Ovary (tissue), 9 donors: ENCODE measurements around the gene JAK1. TPM values are rescaled to one million over a fixed set of nuclear protein-coding genes. Genes with fewer than 3 reads are reported as not detected.

Experiments used
- DNase-seq, 5 donors: peaks; one replicate each; pipeline ENCODE4 v3.0.0-alpha.2; 2019 to 2020
- H3K27ac ChIP-seq, 2 donors: fragments of 200-600 bp; one replicate each; pipeline versions ENCODE4 v1.5.1 to v1.8.0; 2019 to 2022
- H3K27me3 ChIP-seq: fragments of 200-600 bp; one replicate; pipeline ENCODE4 v1.8.0; 2022
- H3K36me3 ChIP-seq: fragments of 200-600 bp; sonication (generic); one replicate; pipeline ENCODE4 v1.5.1; 2019
- H3K4me1 ChIP-seq: one replicate; pipeline ENCODE4 v1.8.1; 2013; ENCODE audit warnings: mild to moderate bottlenecking, moderate library complexity; ENCODE audit not compliant: insufficient read depth
- H3K4me3 ChIP-seq: fragments of 200-600 bp; sonication (generic); one replicate; pipeline ENCODE4 v1.5.1; 2017
- H3K9me3 ChIP-seq, 2 donors: fragments of 200-600 bp in 1 of 2; sonication (generic) in 1 of 2; one replicate each; pipeline versions ENCODE4 v1.5.1 to v1.8.1; 2013 to 2019; ENCODE audit warnings: mild to moderate bottlenecking in 1 of 2, moderate library complexity in 1 of 2
- EP300 ChIP-seq: sonication (generic); formaldehyde crosslinking; IDR thresholded peaks from one replicate; pipeline ENCODE4 v1.6.1; 2017; ENCODE audit warnings: antibody characterized with exemption
- POLR2A ChIP-seq: fragments of 450-650 bp; IDR thresholded peaks from one replicate; pipeline ENCODE4 v1.6.1; 2017; ENCODE audit warnings: antibody characterized with exemption, mild to moderate bottlenecking, moderate library complexity
- WGBS, 3 donors: extraction: QIAGEN DNeasy Blood & Tissue Kit in 1 of 3; methylation state at CpG; one replicate each; pipeline versions ENCODE4 v1.1.5 to v1.1.7; 2013 to 2017; 5-methylcytosine and 5-hydroxymethylcytosine counted together
- intact Hi-C, 4 donors: fragments of 100-400 bp; cut with DNase I; formaldehyde crosslinking; loops; one replicate each; pipeline versions ENCODE4 v1.11.0 to v1.15.1; 2022 to 2023
- polyA plus RNA-seq, 2 donors: library from polyadenylated mRNA; stranded (reverse); fragments of 200-250 nt in 1 of 2; fragments of 350-450 nt in 1 of 2; fragmentation: Illumina TruSeq in 1 of 2; extraction: RNeasy Lipid Tissue Mini Kit (QIAGEN cat#74804) in 1 of 2; gene quantifications; one replicate each; pipeline ENCODE4 v1.2.3, GENCODE V29; 2013 to 2014
- total RNA-seq, 7 donors: library from RNA; depleted of rRNA in 2 of 7; stranded (reverse); fragments of >200 nt in 2 of 7; fragmentation: NEBNext Ultra II Directional in 3 of 7; extraction: Animal tissue kit (Norgen Biotek cat#: 25700) in 3 of 7; gene quantifications; one replicate each; pipeline versions ENCODE4 v1.1.0 to v1.2.4, GENCODE V29; 2016 to 2023
- TF ChIP-seq, protein P1 (sequence below), 3 donors: fragments of 450-650 bp in 2 of 3; fragments of 200-600 bp in 1 of 3; IDR thresholded peaks; one replicate each; pipeline versions ENCODE4 v1.5.1 to v1.8.0; 2016 to 2022; ENCODE audit warnings: antibody characterized with exemption in 3 of 3, mild to moderate bottlenecking in 1 of 3
- donor health status: DM: no; HTN: no; CAD: no; lungs with moderate emphysema.
- donor health status: DM: no; HTN: no; CAD: no.
- donor health status: Bipolar disorder and iron deficiency.
- donor health status: DM: yes; HTN: yes; CAD: no.
- donor health status: DM: no; HTN: no; CAD: no.
- donor health status: DM: yes; HTN: yes; CAD: no.

The JAK1 gene
- total and polyA plus RNA-seq, 9 donors = 50.9 to 169 (median 127) TPM

DNA sequence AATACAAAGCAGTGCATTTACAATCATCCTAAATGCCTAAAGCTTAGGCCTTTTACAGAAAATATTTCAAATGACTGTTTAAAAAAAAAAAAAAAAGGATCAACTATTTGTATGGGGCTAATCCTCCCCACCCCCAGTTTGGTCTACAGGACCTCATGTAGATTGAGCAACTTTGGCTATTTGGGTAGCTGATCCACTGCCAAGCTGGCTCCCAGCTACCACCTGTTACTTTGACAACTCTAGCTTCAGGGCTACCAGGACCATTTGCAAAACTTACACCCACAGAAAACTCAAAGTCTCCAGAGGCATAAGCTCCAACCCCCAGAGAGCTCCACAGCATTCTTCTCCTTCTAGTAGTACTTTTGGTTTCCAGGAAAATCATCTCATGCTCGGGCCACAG, 29.4 kb downstream of the JAK1 start:
- 76 to 91% (median 87%) methylated on average over 1 of the region's 1 CpG for WGBS, 3 donors
- intact Hi-C loops = no loop called here

DNA sequence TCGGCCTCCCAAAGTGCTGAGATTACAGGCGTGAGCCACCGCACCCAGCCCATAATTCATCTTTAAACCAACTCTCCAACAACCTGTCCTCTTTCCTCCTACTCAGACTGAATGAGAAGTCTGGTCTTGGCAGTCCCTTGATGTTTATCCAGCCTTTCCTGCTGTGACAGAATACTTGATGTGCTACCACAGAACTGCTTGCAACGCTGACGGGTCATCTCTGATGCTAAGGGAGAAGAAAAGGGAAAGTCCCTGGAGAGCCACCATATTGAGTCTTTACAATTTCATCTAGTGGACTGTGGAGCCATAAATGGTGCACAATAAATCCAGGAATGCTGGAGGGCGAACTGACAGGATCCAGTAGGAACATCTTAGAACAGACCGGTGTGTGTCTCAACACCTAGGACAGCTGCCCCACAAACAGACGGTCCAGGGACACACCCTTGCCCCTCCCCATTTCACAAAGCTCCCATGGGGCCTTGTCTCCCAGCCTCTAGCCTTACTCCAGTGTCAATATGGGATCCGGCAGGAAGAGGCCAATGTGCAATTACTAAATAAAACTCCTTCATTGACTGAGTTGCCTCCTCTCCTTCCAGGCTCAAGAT, 30.7 kb downstream of the JAK1 start:
- peaks cover 20% of the 10 kb centered on the region for H3K4me1 ChIP-seq
- 85 to 89% (median 87%) methylated on average over 9 of the region's 9 CpGs for WGBS, 3 donors
- TF ChIP-seq EP300 (no peak), POLR2A (no peak)
- TF ChIP-seq, protein P1, sequence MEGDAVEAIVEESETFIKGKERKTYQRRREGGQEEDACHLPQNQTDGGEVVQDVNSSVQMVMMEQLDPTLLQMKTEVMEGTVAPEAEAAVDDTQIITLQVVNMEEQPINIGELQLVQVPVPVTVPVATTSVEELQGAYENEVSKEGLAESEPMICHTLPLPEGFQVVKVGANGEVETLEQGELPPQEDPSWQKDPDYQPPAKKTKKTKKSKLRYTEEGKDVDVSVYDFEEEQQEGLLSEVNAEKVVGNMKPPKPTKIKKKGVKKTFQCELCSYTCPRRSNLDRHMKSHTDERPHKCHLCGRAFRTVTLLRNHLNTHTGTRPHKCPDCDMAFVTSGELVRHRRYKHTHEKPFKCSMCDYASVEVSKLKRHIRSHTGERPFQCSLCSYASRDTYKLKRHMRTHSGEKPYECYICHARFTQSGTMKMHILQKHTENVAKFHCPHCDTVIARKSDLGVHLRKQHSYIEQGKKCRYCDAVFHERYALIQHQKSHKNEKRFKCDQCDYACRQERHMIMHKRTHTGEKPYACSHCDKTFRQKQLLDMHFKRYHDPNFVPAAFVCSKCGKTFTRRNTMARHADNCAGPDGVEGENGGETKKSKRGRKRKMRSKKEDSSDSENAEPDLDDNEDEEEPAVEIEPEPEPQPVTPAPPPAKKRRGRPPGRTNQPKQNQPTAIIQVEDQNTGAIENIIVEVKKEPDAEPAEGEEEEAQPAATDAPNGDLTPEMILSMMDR (IDR thresholded peaks at IDR 0.05) = no peak
- intact Hi-C loops = no loop called here
- no peak overlapping the region for H3K27ac ChIP-seq
- no peaks in the 10 kb centered on the region for H3K36me3 ChIP-seq
- H3K27me3 ChIP-seq = no peaks in the 10 kb centered on the region
- no peak for DNase-seq
- no peaks in the 10 kb centered on the region for H3K9me3 ChIP-seq
- no peak overlapping the region for H3K4me3 ChIP-seq

More for the DNA sequence above, 29.4 kb downstream of the JAK1 start:
- Histone ChIP-seq H3K27ac (no peak overlapping the region), H3K4me3 (no peak overlapping the region), H3K36me3 (no peaks in the 10 kb centered on the region), H3K27me3 (no peaks in the 10 kb centered on the region), H3K4me1 (peaks cover 22% of the 10 kb centered on the region), H3K9me3 (no peaks in the 10 kb centered on the region)
- DNase-seq = peak in 1 of 5 donors; percentile 39
- TF ChIP-seq EP300 (no peak), POLR2A (no peak)
- TF ChIP-seq, protein P1 (IDR thresholded peaks at IDR 0.05) = no peak

DNA sequence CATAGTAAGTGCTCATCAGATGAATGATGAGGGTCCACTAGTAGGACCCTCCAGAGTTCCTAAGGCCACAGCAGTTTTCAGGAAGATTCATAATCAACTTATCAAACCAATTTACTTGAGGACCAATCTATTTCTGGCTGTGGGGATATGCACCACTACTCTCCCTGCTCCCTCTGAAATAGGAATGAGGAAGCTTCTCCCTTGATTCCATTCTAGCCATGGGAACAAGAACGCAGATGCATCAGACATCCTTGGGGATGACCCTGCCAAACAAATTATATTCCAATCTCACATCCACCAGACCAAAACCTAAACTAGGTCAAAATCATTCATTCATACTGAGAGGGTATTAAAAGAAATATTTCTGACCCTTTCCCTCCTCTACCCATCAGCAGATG, 31.5 kb downstream of the JAK1 start:
- peaks cover 18% of the 10 kb centered on the region for H3K4me1 ChIP-seq
- no peak for TF ChIP-seq EP300
- TF ChIP-seq, protein P1 (IDR thresholded peaks at IDR 0.05) = no peak
- TF ChIP-seq POLR2A = no peak
- no peaks in the 10 kb centered on the region for H3K9me3 ChIP-seq
- no peaks in the 10 kb centered on the region for H3K27me3 ChIP-seq
- H3K4me3 ChIP-seq = no peak overlapping the region
- peak overlapping the region in 1 of 2 donors; percentile 57 for H3K27ac ChIP-seq
- no peaks in the 10 kb centered on the region for H3K36me3 ChIP-seq
- 81 to 96% (median 89%) methylated on average over 1 of the region's 1 CpG for WGBS, 3 donors
- intact Hi-C loops = no loop called here
- no peak for DNase-seq

DNA sequence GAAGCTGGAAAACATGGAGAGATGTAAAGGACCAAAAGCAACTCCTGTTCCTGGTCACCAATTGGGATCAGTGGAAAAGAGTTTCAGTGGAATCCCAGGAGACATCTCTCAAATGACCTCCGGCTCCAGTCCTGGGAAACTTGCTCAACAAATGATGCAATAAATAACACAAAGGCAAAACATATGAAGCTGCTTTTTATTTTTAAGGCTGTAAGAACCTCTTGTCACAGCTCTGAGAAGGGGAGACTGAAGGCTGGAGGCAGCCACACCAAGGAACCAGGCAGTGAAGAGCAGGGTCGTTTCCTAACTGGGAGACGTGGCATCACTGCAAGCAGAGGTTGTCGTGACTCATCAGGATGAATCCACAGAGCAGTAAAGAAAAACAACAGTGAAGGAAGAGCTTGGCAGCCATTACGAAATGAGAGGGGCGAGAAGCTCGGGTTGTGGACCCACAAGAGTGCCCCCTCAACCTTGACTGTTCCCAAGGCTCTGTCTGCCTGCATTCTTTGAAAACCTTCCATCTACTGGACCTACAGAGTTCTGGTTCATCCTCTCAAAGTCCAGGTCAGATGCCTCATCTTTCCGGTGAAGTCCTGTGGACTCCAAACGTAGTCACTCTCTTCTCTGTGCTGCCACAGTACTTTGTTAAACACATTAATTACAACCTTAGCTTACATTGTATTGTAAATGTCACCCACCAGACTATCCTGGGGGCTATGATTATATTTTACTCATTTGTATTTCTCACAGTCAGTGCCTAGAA, 32.1 kb downstream of the JAK1 start:
- DNase-seq = peak in 2 of 5 donors; percentile 25 to 46
- Histone ChIP-seq H3K9me3 (no peaks in the 10 kb centered on the region), H3K36me3 (no peaks in the 10 kb centered on the region), H3K4me3 (no peak overlapping the region), H3K27ac (peak overlapping the region in 1 of 2 donors; percentile 57), H3K4me1 (peaks cover 18% of the 10 kb centered on the region), H3K27me3 (no peaks in the 10 kb centered on the region)
- TF ChIP-seq EP300 = no peak
- TF ChIP-seq POLR2A = no peak
- TF ChIP-seq, protein P1 (IDR thresholded peaks at IDR 0.05) = no peak
- 43 to 53% (median 46%) methylated on average over 9 of the region's 9 CpGs for WGBS, 3 donors
- intact Hi-C loops = no loop called here
